NCI-H1436 treated with DMSO at 0.1 percent for 48 hours (cell line): ENCODE results near the gene TBC1D10A.

Experiments used
- DNase-seq: peaks from one replicate; lab custom pipeline; 2025; lab: John Stamatoyannopoulos, UW

Gene TBC1D10A

DNA sequence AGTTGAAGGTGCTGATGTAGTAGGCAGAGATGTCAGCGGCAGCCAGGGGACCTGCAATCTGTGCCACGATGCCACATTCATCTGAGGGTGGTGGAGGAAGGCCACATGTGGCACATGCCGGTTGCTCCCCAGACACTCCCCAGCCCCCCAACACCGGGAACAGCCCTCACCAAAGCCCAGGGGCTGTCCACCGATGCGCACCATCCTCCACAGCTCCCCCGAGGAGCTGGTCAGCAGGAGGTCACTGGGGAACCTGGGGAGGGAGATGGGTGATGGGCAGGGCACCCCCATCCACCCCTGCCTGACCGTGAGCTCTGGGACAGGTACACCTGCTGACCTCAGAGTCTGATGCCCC is 40.9 kb downstream of the TBC1D10A start:
- no peak for DNase-seq

DNA sequence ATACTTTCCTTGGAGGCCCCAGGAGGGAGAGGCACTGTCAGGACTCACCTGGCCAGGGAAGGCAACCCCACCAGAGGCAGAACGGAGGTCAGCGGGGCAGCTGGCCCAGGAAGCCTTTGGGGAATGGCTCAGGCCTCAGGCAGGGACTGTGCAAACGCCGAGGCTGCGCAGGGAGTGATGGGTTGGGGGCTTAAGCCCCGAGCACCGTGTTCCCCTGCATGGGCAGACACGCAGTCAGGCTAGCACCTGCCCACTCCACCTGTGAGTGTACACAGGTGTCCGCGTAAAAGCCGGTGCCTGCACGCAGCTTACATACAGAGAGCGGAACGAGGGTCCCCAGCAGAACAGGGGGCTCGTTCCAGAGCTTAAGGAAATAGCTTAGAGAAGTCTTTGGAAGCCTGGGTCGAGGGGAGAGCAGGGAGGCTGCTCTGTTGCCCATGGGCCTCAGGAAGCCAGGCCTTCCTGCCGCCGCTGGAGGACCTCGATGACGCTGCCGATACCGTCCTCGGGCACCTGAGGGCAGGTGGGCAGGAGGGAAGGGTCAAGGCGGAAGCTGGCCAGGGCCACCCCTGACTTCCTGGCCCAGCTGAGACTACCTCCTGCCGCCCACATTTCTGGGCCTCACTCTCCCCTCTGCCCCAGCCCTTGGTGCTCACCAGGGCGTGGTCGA is 41.4 kb downstream of the TBC1D10A start:
- DNase-seq: no peak

DNA sequence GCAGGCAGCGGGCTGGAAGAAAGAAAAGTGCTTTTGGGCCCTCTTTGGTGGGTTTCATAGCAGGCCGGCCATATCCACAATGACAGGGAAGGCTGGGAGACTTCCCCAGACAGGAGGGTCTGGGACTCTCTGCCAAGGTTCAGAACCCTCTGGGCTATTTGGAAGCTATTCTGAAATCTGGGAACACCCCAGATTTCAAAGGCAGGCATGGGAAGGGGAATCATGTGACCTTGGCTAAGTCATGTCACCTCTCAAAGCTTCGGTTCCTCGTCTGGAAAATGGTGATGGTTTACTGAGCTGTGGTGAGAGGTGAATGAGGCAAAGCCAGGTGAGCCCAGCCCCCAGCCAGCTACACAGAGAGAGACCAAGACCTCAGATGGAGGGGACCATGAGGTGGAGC is 42.1 kb downstream of the TBC1D10A start:
- DNase-seq: no peak

GRCh38 chr22:30284172-30284571 is 42.6 kb downstream of the TBC1D10A start:
- DNase-seq: no peak

- no peak for DNase-seq
Observed at GRCh38 chr22:30283342-30283741, 43.4 kb downstream of the TBC1D10A start.

DNA sequence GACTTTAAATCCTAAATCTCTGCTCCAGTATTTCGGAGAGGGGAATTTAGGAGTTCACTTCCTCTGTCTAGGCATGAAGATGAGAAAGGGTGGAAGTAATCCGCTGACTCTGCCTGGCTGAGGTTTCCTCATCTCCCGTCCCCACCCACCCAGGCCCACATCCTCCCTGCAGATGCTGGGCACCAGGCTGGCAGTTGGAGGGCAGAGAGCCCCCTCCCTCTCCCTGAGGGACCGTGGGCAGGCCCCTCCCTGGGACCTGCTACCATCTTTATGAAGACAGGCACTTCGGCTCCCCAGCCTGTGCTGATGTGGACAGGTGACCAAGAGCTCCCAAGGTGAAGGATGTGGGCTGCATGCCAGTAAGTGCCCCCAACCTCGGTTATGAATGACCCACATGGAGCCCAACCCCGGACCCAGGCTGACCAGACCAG is 44.1 kb downstream of the TBC1D10A start:
- no peak for DNase-seq

- no peak for DNase-seq
Observed at GRCh38 chr22:30280505-30280904, 46.2 kb downstream of the TBC1D10A start.

- DNase-seq: no peak
Observed at GRCh38 chr22:30279932-30280331, 46.8 kb downstream of the TBC1D10A start.

- no peak for DNase-seq
Observed at GRCh38 chr22:30279046-30279788, 47.5 kb downstream of the TBC1D10A start.

DNA sequence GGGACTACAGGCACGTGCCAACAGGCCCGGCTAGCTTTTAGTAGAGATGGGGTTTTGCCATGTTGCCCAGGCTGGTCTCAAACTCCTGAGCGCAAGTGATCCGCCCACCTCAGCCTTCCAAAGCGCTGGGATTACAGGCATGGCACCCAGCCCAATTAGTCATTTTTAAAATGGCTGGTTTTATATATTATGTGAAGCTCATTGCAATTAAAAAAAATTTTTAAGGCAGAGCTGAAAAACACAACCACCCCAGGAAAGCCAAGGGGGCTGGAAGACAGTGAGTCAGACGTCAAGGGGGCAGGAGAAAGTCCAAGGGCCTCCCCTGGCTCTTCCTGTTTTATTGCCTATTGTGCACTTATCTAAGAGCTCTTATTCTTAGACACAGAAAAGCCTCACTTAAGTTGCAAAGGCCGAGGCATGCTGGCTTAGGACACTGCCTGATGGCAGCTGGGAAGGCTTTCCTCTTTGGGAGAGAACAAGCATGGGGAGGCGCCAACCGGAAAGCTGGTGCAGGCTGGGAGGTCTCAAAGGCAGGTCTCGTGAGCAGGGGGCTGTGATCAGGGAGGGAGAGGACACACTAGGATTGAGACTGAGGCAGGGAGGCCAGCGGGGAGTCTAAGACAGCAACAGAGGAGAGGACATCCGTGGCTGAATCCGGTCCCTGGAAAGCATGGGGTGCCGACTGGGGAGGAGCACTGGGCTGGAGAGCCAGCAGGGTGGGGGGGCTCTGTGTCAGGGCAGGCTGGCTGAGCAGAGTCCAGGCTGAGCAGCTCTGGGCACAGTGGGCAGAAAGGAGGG is 49.0 kb downstream of the TBC1D10A start:
- no peak for DNase-seq

DNA sequence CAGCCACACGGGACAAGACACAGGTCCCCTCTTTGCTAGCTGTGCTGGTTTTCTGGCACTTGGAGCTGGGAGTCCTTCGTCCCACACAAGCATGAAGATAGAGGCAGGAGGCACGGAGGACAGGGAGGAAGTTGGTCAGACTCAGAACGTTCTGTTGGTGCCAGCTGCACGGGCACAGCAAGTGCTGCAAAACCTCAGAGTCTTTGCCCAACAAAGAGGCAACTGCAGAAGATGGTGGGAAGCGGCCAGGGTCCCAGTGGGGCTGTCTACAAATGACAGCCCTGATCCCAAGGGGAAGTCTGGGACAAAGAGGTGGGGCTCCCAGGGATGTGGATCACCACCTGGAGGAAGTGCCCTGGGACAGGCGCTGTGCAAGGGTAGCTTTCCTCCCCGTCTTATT is 50.7 kb downstream of the TBC1D10A start:
- no peak for DNase-seq

- no peak for DNase-seq
Observed at GRCh38 chr22:30275625-30276024, 51.1 kb downstream of the TBC1D10A start.

DNA sequence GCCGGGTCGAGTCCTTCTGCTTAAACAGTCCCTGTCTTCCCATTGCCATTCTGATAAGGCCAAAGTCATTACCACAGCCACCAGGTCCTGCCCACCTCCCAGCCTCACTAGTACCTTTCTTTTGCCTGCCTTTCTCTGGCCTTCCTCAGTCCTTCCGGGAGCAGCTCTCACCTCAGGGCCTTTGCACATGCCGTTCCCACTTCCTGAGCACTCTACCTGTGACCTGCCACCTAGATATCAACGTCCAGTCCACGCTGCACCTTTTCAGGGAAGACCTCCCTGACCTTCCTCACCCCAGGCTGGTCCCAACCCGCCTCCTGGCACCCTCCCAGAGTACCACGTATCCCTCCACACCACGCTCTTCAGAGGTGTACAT is 52.3 kb downstream of the TBC1D10A start:
- no peak for DNase-seq

DNA sequence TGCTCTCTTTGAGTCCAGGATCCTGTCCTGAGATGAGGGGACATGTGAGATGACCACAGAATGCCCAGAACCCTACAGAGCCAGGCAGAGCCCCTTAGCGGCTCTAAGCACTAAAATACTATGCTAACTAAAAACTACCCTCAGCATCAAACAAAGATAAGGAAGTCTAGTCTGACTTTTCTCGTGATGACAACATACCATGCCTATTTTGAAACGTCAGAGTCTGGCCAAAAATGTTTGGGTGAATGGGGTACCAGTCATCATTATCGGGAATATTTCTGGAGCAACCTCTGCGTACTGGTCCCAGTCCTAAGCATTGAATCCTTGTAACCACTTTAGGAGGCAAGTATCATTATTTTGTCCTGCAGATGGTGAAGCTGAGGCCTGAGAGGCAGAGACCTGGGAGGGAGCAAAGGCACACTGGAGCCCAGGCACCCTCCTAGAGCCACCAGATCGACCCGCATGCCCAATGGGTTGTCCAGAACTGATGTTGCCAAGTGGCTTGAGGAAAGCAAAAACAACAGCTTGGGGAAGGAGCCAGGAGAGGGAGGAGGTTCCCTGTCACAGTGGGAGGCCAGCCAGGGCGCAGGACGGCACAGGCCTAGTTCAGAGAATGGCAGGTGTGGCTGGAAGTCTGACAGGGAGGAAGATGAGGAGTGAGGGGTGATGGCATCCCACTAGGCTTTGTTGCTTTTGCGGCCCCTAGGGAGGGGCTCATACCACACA is 52.9 kb downstream of the TBC1D10A start:
- no peak for DNase-seq

DNA sequence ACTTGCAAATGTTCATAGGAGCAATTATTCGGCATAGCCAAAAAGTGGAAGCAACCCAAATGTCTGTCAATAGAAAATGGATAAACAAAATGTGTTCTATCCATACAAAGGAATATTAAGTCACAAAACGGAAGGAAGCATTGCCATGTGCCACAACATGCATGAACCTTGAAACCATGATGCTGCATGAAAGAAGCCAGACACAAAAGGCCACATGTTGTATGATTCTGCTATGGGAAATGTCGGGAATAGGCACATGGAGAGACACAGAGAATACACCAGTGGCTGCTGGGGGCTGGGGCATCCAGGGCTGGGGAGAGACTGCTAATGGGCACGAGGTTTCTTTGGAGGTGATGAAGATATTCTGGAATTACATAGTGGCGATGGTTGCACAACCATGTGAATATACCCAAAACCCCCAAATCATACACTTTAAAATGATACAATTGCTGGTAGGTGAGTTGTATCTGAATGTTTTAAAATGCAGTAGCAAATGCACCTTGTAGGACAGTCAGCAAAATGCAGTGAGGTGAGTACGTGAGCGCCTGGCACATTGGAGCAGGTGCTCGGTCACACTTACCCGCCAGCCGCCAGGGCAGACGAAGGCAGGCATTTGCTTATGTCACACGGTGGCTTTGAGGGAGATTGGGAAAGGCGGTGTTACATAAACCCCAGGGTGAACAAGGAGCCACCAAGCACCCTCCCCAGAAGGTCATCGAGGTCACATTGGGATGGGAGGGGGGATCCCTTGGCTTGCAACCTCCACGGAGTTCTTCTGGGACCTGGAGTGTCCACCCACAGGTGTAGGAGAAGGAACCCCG is 53.8 kb downstream of the TBC1D10A start:
- DNase-seq: no peak

DNA sequence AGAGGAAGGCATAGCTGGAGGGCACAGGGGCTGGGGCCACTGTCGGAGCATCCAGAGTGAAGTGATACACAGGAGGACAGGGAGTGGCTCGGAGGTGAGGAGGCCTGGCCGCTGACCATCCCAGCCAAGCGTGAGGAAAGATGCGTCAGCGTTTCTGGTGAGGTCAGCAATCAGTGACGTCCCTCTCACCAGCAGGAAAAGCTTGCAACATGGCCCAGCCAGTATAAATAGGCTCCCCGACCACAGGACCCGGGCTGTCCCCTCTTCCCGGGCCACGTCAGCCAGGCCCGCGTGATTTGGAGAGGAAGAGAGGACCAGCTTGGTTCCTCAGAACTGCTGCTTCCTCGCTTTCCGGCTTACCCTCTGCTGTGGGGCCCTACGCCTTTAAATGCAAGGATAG is 55.9 kb downstream of the TBC1D10A start:
- no peak for DNase-seq

DNA sequence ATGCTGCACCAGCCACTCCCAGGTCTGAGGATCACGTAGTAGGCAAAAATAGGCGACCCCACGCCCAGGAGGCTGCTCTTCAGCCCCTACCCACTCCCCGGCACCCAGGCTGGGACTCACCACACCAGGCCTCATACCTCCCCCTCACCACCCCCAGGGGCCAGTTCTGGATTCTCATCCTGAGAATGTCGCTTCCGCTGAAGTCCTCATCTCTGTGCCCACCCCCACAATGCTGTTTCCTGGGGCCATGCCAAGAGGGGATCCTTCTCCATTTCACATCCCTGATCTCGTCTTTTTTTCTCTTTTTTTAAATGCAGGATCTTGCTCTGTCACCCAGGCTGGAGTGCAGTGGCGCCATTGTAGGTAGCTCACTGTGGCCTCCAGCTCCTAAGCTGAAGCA is 58.4 kb downstream of the TBC1D10A start:
- no peak for DNase-seq

- no peak for DNase-seq
Observed at GRCh38 chr22:30267382-30268302, 59.1 kb downstream of the TBC1D10A start.

DNA sequence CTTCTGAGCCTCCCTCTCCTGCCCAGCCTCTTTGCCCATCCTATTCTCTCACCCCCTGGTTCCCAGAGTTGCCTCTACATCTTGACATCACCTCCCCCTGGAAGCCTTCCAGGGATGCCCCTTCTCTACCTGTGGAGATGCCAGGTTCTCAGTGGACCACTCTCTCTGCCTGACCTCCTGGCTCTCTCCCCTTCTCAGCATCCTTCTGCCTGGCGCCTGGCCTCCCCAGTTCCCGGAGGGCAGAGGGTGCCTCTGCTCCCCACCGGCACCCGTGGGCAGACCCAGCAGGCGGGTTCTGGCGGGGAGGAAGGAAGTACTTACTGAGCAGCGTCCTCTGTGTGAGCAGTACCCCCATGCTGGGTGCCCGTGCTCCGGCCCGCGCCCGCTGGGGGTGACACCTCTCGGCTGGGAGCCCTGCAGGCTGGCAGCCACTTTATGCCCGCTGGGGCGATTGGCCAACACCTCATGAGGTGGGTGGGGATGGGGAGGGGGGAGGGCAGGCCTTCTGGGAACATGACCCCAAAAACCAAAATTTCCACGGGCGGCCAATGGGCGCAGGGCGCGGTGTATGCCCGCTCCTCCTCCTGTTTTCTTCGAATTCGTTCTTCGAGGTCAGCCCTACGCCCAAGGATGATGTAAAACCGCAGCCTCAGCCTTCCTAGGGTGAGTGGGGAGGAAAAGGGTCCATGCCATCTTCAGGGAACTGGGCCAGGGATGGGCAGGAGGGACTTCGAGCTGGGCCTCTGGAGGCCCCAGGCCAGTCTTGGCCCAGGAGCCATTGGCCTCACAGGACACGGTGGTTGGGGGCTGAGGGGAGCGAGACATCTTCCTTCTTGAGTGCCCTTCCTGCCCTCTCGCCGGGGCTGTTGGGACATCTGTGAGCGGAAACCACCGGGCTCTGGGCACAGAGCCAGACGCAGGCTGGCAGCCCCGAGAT is 60.0 kb downstream of the TBC1D10A start, which contains the start of gene OSM:
Gene OSM, minus strand, starts transcription at position 407 of the 937 bp plus-strand sequence. Its CDS starts 52 bp downstream, at position 355.
- DNase-seq: no peak
